Stimulated activated CD4-positive, alpha-beta T cell treated with anti-CD3 and anti-CD28 coated beads, Interleukin-2, amount 100 ng/mL, for 4 hours (primary cell): ENCODE measurements around the gene CRACR2B.
A peak's percentile ranks its signal among the peaks of the same experiment; 100 is the strongest.

Experiments
- DNase-seq: peaks from one replicate; pipeline ENCODE4 v3.0.0-alpha.2; 2020; ENCODE audit warnings: low read depth

Gene CRACR2B

GRCh38 chr11:811446-812245 is 16.1 kb upstream of the CRACR2B start:
- DNase-seq, result no peak

- DNase-seq, result no peak
Measured at GRCh38 chr11:812390-812789, 15.3 kb upstream of the CRACR2B start.

- DNase-seq, result no peak
Measured at GRCh38 chr11:813072-813455, 14.7 kb upstream of the CRACR2B start.

- no peak for DNase-seq
Measured at GRCh38 chr11:813456-814096, 14.1 kb upstream of the CRACR2B start.

- no peak for DNase-seq
Measured at GRCh38 chr11:815675-816432, 11.9 kb upstream of the CRACR2B start.

- DNase-seq, result no peak
Measured at GRCh38 chr11:816433-816779, 11.3 kb upstream of the CRACR2B start.

GRCh38 chr11:818396-819128 is 9.2 kb upstream of the CRACR2B start, which contains the start of gene PNPLA2:
Gene PNPLA2, plus strand, starts transcription at chr11:818914. Its CDS starts 805 bp downstream, at chr11:819719.
- DNase-seq, result no peak

GRCh38 chr11:819129-819931 is 8.4 kb upstream of the CRACR2B start:
- peak; percentile 90 for DNase-seq

- DNase-seq, result peak; percentile 84
Measured at GRCh38 chr11:819943-820649, 7.6 kb upstream of the CRACR2B start.

GRCh38 chr11:820655-821511 is 6.8 kb upstream of the CRACR2B start:
- DNase-seq, result no peak

GRCh38 chr11:821512-822371 is 6.0 kb upstream of the CRACR2B start:
- DNase-seq, result no peak

- no peak for DNase-seq
Measured at GRCh38 chr11:823441-824291, 4.1 kb upstream of the CRACR2B start.

- no peak for DNase-seq
Measured at GRCh38 chr11:824292-824880, 3.3 kb upstream of the CRACR2B start.

GRCh38 chr11:824942-825341 is 2.8 kb upstream of the CRACR2B start:
- no peak for DNase-seq

- no peak for DNase-seq
Measured at GRCh38 chr11:825366-826226, 2.1 kb upstream of the CRACR2B start.

GRCh38 chr11:826227-826621 is 1.5 kb upstream of the CRACR2B start:
- no peak for DNase-seq

GRCh38 chr11:826836-827145 is 928 bp upstream of the CRACR2B start:
- no peak for DNase-seq
